Type B pancreatic cell (in vitro differentiated cells): ENCODE results near the gene MAML2. TPM values are rescaled to one million over a fixed set of nuclear protein-coding genes. Genes with fewer than 3 reads are reported as not detected.

Source experiments
- DNase-seq: peaks from one replicate; pipeline ENCODE4 v3.0.0; 2021; ENCODE audit warnings: mixed read lengths; ENCODE audit not compliant: unreplicated experiment; ENCODE audit errors: extremely low spot score
- H3K27ac Mint-ChIP-seq: 2 replicates; pipeline ENCODE4 v1.8.0; 2021; ENCODE audit warnings: mild to moderate bottlenecking, mixed read lengths
- H3K27me3 Mint-ChIP-seq: 2 replicates; pipeline ENCODE4 v1.8.0; 2021; ENCODE audit warnings: mixed read lengths
- H3K36me3 Mint-ChIP-seq: 2 replicates; pipeline ENCODE4 v1.8.0; 2021; ENCODE audit warnings: mixed read lengths
- H3K4me1 Mint-ChIP-seq: one replicate; pipeline ENCODE4 v1.8.0; 2021; ENCODE audit warnings: mixed read lengths; ENCODE audit not compliant: unreplicated experiment
- H3K4me3 Mint-ChIP-seq: 2 replicates; pipeline ENCODE4 v1.8.0; 2021; ENCODE audit warnings: mild to moderate bottlenecking, mixed read lengths
- H3K9me3 Mint-ChIP-seq: 2 replicates; pipeline ENCODE4 v1.8.0; 2021; ENCODE audit warnings: mixed read lengths
- CTCF ChIP-seq: fragments of 200-600 bp; sonication (generic); conservative IDR thresholded peaks from 2 replicates; pipeline ENCODE4 v1.5.0; 2021; ENCODE audit warnings: antibody characterized with exemption, mild to moderate bottlenecking
- total RNA-seq: library from RNA; stranded (reverse); gene quantifications from 2 replicates; pipeline ENCODE4 v1.2.1, GENCODE V29; 2021; ENCODE audit warnings: low replicate concordance

MAML2 gene
- total RNA-seq, 1 donor from 2014 or later: 20.8 TPM

- no peak for TF ChIP-seq CTCF
- no peaks in the 10 kb centered on the region for H3K9me3 Mint-ChIP-seq
- peaks cover 16% of the 10 kb centered on the region for H3K36me3 Mint-ChIP-seq
- peaks cover 49% of the 10 kb centered on the region for H3K4me1 Mint-ChIP-seq
- H3K27ac Mint-ChIP-seq: no peak overlapping the region
- no peak for DNase-seq
- H3K27me3 Mint-ChIP-seq: no peaks in the 10 kb centered on the region
- no peak overlapping the region for H3K4me3 Mint-ChIP-seq
Observed at GRCh38 chr11:96124155-96124554, 218.8 kb downstream of the MAML2 start.

GRCh38 chr11:96123301-96123700 lies 219.7 kb downstream of the MAML2 start:
- peaks cover 9% of the 10 kb centered on the region for H3K36me3 Mint-ChIP-seq

GRCh38 chr11:96122601-96123074 lies 220.4 kb downstream of the MAML2 start:
- Mint-ChIP-seq H3K4me3 (peak overlapping the region; percentile 1), H3K27ac (peak overlapping the region; percentile 14), H3K36me3 (peaks cover 12% of the 10 kb centered on the region), H3K27me3 (no peaks in the 10 kb centered on the region), H3K4me1 (peaks cover 48% of the 10 kb centered on the region), H3K9me3 (no peaks in the 10 kb centered on the region)
- TF ChIP-seq CTCF: peak; percentile 39
- no peak for DNase-seq

More at GRCh38 chr11:96123301-96123700, 219.7 kb downstream of the MAML2 start:
- Mint-ChIP-seq H3K27me3 (no peaks in the 10 kb centered on the region), H3K9me3 (no peaks in the 10 kb centered on the region), H3K27ac (no peak overlapping the region), H3K4me1 (peaks cover 49% of the 10 kb centered on the region), H3K4me3 (no peak overlapping the region)
- DNase-seq: no peak
- TF ChIP-seq CTCF: no peak

- Mint-ChIP-seq H3K27ac (no peak overlapping the region), H3K9me3 (peaks cover 6% of the 10 kb centered on the region), H3K4me3 (no peak overlapping the region), H3K4me1 (peaks cover 31% of the 10 kb centered on the region), H3K27me3 (no peaks in the 10 kb centered on the region), H3K36me3 (peaks cover 33% of the 10 kb centered on the region)
- no peak for TF ChIP-seq CTCF
- DNase-seq: no peak
Observed at GRCh38 chr11:96119211-96119610, 223.8 kb downstream of the MAML2 start.

- no peak for DNase-seq
- Mint-ChIP-seq H3K27me3 (no peaks in the 10 kb centered on the region), H3K4me3 (no peak overlapping the region), H3K27ac (no peak overlapping the region), H3K36me3 (peaks cover 24% of the 10 kb centered on the region), H3K9me3 (peaks cover 6% of the 10 kb centered on the region), H3K4me1 (peaks cover 28% of the 10 kb centered on the region)
- no peak for TF ChIP-seq CTCF
Observed at GRCh38 chr11:96116376-96116775, 226.6 kb downstream of the MAML2 start.
